HG03558 (cell line): ENCODE results near the gene ZCCHC12.
"Not testable (repeated sequence)": the region's sequence is repeated elsewhere in the genome, so short reads cannot be mapped to it uniquely, and the experiment has no call there.

Experiments
- ATAC-seq: cut with Tn5 transposase; IDR thresholded peaks from one replicate; pipeline ENCODE4 v1.9.1; 2021; ENCODE audit warnings: moderate number of reproducible peaks; ENCODE audit not compliant: unreplicated experiment; ENCODE audit errors: extremely low read depth

Gene ZCCHC12

GRCh38 chrX:118823263-118824172, at the start of gene ZCCHC12:
Gene ZCCHC12, plus strand, starts transcription at chrX:118823824. Its CDS starts 1,421 bp downstream, at chrX:118825245.
- ATAC-seq, result no peak

GRCh38 chrX:118779581-118779980, 44.0 kb upstream of the ZCCHC12 start:
- ATAC-seq, result no peak

GRCh38 chrX:118780509-118780908, 43.1 kb upstream of the ZCCHC12 start:
- ATAC-seq, result no peak

DNA sequence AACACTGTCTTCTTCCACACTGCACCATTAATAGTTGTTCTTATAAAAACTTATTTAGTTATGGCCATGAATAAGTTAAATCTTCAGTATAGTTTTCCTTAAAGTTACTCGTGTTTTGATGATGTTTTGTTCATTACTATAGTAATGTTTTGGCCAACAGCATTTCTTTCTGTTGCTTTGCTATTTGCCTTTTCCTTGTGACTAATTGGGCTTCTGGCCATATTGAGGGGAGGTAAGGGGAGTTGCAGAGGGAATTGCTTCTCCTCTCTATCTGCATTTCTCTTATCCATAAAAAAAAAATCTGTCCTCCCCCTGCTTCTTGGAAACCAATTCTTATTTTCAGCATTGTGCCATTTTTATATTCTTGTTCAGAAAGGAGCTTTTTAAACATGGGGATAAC, 42.7 kb upstream of the ZCCHC12 start:
- ATAC-seq, result no peak

GRCh38 chrX:118795528-118796280, 27.9 kb upstream of the ZCCHC12 start:
- no peak for ATAC-seq

- ATAC-seq, result no peak
Measured at GRCh38 chrX:118802857-118803256, 20.8 kb upstream of the ZCCHC12 start.

DNA sequence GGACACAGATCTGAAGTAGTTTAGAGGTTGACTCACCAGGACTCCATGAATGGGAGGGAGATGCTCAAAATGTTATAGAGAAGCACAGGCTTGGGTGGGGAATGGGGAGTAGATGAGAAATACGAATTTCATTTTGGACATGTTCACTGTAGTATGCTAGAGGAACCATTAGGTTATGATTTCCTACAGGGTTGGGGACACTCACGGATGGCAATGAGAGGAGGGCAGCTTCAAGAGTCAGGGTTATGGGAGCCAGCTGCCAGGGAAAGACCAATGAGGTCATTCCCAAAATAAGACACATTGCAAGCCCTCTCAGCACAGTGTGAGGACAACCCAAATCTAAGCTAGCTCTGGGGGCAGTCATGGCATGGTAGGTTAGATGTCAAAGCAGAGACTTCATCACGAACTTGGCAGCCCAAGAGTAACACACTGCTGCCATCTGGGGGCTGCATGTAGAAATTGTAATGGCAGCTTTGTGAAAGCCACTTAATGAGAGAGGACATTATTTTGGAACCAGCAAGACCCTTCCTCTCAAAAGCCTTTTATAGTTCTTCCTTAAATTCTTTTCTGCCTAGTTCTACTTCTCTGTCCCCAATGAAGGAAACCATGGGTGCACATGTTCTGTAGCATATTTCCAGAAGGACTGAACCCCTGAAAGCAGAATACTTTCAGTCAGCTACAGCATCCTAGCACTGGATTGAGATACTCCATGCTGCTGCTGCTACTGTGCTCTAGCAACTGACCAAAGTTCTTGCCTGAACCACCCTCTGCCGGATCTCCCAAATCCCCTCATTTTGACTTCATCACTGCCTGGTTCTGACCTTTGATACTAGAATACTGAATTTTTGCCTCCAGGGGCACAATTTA, 16.2 kb upstream of the ZCCHC12 start:
- no peak for ATAC-seq

GRCh38 chrX:118817257-118817656, 6.4 kb upstream of the ZCCHC12 start:
- ATAC-seq, result not testable (repeated sequence)

DNA sequence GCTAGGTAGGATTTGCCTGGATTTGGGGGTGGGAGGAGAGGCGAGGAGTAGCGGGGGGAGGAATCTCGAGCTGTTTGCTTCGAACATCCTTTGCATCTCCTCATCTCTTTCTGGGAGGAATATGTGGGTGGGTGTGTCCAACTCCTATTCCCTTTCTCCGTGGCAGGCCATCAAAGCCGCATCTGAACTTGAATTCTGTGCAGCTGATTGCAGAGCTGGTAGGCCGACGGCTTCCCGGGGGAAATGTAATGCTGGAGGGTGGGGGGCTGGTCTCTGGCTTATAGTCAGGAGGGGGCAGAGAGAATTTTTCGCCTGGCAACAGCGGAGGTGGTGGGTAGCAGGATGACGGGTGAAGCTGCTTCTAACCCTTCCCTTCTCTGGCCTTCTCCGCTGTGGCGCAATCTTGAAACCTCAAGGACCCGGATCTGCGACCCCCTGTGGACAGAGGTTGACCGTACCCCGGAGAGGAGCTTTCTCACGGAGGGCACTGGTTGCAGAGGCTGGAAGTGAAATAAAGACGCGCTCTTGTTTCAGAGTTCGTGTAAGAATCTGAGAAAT, 628 bp downstream of the ZCCHC12 start:
- no peak for ATAC-seq

GRCh38 chrX:118825227-118825626, 1.6 kb downstream of the ZCCHC12 start:
- ATAC-seq, result no peak

- ATAC-seq, result no peak
Measured at GRCh38 chrX:118839334-118839958, 15.8 kb downstream of the ZCCHC12 start.

DNA sequence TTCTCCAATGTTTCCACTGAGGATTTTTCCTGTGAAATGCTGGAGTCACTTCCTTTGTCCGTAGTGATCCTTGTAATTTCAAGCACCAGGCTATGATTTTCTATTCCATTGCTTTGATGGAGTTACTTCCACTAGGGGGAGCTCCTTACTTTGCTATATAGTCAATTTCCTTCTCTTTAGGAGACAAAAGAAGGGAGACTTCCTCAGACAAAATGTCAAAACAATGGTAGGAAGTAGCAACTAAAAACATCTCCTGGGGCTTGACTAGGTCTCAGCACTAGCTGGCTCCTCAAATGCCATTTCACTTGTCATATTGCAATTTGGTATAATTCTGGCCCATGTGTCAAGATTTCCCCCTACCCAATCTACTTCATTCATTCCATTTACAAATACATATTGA, 24.1 kb downstream of the ZCCHC12 start:
- ATAC-seq, result no peak

GRCh38 chrX:118853596-118853995, 30.0 kb downstream of the ZCCHC12 start:
- ATAC-seq, result no peak

DNA sequence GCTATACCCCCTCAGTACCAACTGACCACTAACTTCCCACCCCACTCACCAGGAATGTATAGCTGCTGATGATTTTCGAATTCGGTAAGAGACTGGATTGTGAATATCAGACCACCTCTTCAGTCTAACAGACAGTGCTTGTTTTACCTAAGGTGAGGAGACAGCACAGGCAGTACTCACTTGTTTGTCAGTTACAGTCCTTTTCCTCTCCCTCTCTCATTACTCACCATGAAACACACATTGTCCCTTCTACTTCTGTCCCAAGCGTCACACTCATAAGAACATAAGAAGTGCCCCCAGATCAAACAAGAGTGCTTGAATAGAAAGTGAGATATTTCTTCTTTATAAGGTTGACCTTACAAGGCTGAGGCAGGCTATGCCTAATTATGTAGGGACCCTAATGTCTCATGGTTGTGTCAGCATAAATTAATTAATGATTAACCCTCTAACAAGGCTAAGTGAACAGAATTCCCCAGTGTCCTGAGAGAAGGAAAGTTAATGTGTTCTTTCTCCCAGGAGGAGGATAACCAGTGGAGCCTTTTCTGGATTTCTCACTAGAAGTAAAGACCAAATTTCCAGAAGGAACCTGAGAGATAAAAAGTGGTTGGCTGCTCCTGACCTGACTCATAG, 32.2 kb downstream of the ZCCHC12 start:
- ATAC-seq, result no peak

DNA sequence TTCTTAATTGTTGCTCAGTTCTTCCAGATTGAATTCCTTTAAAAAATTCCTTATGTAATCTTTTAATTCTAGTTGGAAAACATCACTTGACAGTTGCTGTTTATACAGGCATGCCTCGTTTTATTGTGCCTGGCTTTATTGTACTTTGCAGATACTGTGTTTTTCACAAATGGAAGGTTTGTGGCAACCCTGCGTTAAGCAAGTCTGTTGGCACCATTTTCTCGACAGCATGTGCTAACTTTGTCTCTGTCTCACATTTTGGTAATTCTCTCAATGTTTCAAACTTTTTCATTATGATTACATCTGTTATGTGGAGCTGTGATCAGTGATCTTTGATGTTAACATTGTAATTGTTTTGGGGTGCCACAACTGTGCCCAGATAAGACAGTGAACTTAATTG, 33.4 kb downstream of the ZCCHC12 start:
- ATAC-seq, result no peak

GRCh38 chrX:118861338-118861737, 37.7 kb downstream of the ZCCHC12 start:
- ATAC-seq, result no peak

- ATAC-seq, result no peak
Measured at GRCh38 chrX:118862091-118862490, 38.5 kb downstream of the ZCCHC12 start.

DNA sequence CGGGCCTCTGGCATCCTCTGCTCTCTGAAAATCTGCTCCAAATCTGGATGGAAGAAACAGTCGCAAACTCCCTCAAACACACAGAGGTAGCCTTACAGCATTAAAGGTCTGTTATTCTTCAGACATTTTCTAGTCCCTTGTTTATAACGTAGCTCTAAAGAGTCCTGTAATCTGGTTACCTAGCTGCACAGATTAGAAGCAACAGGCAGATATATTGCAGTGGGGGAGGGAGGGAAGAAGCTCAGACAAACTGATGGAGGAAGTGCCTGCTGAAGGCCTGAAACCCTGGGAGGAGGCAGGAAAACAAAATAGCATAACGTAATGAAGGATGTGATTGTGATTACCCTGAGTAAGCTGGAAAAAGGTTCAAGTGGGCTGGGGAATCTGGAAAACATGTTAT, 39.4 kb downstream of the ZCCHC12 start:
- ATAC-seq, result no peak

DNA sequence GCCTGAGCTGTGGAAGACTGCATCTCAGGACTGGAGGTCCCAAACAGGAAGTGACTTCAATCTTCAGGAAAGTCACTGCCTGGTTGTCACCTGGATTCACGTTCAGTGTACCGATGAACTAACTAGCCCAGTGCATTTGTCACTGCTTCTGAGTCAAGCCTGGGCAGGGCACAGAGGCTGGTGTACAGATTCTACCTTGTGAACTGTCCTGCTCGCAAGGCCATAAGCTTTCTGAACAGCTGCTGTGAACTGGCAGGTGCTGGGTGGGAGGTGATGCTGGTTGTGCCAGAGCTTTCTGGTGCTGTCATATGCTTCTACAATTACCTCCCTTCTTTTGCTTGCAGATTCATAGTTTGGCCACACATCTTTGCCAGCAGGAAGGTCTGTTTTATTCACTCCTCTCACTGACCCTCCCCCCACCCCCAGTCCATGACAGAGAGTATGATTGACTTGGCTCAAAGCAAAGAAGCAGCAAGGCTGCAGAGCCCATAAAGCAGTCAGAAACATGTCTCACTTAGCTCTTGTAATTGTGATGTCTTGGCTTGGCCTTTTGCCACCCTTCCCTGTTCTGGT, 40.5 kb downstream of the ZCCHC12 start:
- ATAC-seq, result no peak
